22Rv1 (cell line): ENCODE data around the gene TNS3.

Experiments
- H3K27ac ChIP-seq: fragments of 450-650 bp; 2 replicates; pipeline ENCODE4 v1.5.1; 2017
- CTCF ChIP-seq: fragments of 450-650 bp; IDR thresholded peaks from 2 replicates; pipeline ENCODE4 v1.5.1; 2017; ENCODE audit warnings: mild to moderate bottlenecking
- ZFX ChIP-seq: fragments of 450-650 bp; IDR thresholded peaks from 2 replicates; pipeline ENCODE4 v1.6.1; 2017; ENCODE audit warnings: antibody characterized with exemption, borderline replicate concordance

Gene TNS3

GRCh38 chr7:47415318-47416212, 166.3 kb downstream of the TNS3 start:
- TF ChIP-seq ZFX, result no peak
- TF ChIP-seq CTCF, result no peak
- H3K27ac ChIP-seq, result no peak overlapping the region

GRCh38 chr7:47414342-47415317, 167.3 kb downstream of the TNS3 start:
- H3K27ac ChIP-seq, result no peak overlapping the region
- TF ChIP-seq CTCF (no peak), ZFX (no peak)

GRCh38 chr7:47413526-47414341, 168.2 kb downstream of the TNS3 start:
- TF ChIP-seq CTCF (no peak), ZFX (no peak)
- H3K27ac ChIP-seq, result no peak overlapping the region

GRCh38 chr7:47411901-47412300, 170.0 kb downstream of the TNS3 start:
- TF ChIP-seq ZFX (no peak), CTCF (no peak)
- no peak overlapping the region for H3K27ac ChIP-seq

GRCh38 chr7:47411281-47411869, 170.5 kb downstream of the TNS3 start:
- no peak for TF ChIP-seq ZFX
- TF ChIP-seq CTCF, result no peak

GRCh38 chr7:47408675-47409074, 173.2 kb downstream of the TNS3 start:
- H3K27ac ChIP-seq, result no peak overlapping the region
- no peak for TF ChIP-seq CTCF
- TF ChIP-seq ZFX, result no peak

More at GRCh38 chr7:47411281-47411869, 170.5 kb downstream of the TNS3 start:
- no peak overlapping the region for H3K27ac ChIP-seq
